Measurements from ENCODE around the gene HAT1.

Gene HAT1

DNA sequence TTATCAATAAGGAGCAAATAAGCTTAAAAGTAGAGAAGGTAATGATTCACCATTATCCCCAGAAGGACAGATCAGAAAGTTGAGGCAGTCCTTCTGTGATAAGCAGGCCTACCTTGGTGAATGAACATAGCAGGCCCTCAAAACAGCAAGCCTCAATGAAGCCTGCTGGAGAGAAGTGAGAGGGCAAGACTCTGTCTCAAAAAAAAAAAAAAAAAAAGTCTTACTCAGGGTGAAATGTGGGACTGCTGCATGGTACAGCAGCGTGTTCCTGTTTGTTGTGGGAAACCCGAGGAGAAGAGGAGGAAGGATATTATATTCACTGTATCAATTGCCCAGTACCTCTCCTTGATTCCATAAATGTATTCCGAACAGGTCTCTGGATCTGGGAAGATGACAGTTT is 8.7 kb upstream of the HAT1 start:
- no peak overlapping the region for H3K4me3 ChIP-seq (replicated peaks; ENCODE audit: low read depth, low read length)
- TF ChIP-seq, protein P1, sequence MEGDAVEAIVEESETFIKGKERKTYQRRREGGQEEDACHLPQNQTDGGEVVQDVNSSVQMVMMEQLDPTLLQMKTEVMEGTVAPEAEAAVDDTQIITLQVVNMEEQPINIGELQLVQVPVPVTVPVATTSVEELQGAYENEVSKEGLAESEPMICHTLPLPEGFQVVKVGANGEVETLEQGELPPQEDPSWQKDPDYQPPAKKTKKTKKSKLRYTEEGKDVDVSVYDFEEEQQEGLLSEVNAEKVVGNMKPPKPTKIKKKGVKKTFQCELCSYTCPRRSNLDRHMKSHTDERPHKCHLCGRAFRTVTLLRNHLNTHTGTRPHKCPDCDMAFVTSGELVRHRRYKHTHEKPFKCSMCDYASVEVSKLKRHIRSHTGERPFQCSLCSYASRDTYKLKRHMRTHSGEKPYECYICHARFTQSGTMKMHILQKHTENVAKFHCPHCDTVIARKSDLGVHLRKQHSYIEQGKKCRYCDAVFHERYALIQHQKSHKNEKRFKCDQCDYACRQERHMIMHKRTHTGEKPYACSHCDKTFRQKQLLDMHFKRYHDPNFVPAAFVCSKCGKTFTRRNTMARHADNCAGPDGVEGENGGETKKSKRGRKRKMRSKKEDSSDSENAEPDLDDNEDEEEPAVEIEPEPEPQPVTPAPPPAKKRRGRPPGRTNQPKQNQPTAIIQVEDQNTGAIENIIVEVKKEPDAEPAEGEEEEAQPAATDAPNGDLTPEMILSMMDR (IDR thresholded peaks at IDR 0.05; ENCODE audit: low read length, missing control alignments): no peak
- DNase-seq (ENCODE audit: low read depth): no peak

DNA sequence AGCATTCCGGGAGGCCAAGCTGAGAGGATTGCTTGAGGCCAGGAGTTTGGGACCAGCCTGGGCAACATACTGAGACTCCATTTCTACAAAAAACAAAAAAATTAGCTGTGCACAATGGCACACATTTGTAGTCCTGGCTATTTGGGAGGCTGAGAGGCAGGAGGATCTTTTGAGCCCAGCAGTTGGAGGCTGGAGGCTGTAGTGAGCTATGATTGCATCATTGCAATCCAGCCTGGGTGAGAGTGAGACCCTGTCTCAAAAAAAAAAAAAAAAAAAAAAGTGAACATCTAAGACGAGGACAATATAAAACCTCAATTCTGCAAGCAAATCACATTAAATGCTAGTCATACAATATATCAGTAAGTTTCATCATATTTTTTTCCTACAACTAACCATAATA is 2.8 kb upstream of the HAT1 start:
- TF ChIP-seq, protein P1 (IDR thresholded peaks at IDR 0.05; ENCODE audit: low read length, missing control alignments): no peak
- no peak for DNase-seq (ENCODE audit: low read depth)
- H3K4me3 ChIP-seq (replicated peaks; ENCODE audit: low read depth, low read length): no peak overlapping the region

DNA sequence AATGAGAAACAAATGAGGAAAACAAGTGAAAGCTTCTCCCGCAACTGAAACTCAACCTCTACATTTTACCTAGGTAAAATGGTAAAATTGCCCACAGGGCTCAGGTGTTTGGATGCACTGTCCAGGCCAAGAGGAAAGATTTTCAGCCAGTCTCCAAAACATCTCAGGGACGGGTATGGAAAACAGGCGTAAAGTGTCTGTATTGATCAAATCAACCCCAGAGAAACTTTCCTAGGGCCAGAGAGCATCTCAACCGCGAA is 361 bp upstream of the HAT1 start:
- DNase-seq (ENCODE audit: low read depth): no peak
- peak overlapping the region; percentile 96 for H3K4me3 ChIP-seq (replicated peaks; ENCODE audit: low read depth, low read length)
- TF ChIP-seq, protein P1 (IDR thresholded peaks at IDR 0.05; ENCODE audit: low read length, missing control alignments): no peak

DNA sequence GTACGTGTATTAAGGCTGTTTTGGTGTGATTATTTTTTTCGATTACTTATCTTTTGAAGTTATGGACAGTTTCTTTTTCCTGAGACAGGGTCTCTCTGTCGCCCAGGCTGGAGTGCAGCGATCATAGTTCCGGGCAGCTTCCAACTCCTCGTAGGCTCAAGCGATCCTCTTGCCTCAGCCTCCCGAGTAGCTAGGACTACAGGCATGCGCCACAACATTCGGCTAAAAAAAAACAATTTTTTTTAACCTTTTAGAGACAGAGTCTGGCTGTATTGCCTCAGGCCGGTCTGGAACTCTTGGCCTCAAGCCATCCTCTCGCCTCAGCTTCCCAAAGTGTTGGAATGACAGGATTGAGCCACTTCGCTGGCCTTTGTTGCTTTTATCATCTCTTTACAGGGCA is 945 bp downstream of the HAT1 start:
- TF ChIP-seq, protein P1 (IDR thresholded peaks at IDR 0.05; ENCODE audit: low read length, missing control alignments): no peak
- H3K4me3 ChIP-seq (replicated peaks; ENCODE audit: low read depth, low read length): peak overlapping the region; percentile 96
- peak; percentile 60 for DNase-seq (ENCODE audit: low read depth)

DNA sequence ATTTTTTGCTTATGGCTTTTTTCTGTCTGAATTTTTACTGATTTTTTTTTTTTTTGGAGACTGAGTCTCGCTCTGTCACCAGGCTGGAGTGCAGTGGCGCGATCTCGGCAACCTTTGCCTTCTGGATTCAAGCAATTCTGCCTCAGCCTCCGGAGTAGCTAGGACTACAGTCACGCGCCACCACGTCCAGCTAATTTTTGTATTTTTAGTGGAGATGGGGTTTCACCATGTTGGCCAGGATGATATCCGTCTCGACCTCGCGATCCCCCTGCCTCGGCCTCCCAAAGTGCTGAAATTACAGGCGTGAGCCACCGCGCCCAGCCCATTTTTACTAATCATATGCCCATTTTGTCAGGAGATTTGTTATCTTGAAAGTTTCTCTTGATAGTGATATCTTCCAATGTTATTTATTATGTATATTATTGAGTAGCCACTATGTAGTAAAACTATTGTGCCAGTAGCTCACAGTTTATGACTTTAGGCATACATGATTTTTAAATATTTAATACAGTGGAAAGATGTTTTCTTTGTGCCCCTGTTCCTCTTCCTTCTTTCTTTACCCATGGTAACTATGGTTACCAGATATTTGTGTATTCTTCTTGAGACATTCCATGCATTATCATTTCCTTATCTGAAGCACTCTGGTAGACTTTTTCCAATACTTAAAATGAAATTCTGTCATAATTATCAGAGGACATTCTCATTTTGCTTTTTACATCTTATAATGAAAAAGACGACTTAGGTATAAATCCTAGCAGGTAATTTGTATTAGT is 2.1 kb downstream of the HAT1 start:
- DNase-seq (ENCODE audit: low read depth): peak; percentile 11
- no peak overlapping the region for H3K4me3 ChIP-seq (replicated peaks; ENCODE audit: low read depth, low read length)
- TF ChIP-seq, protein P1 (IDR thresholded peaks at IDR 0.05; ENCODE audit: low read length, missing control alignments): no peak

DNA sequence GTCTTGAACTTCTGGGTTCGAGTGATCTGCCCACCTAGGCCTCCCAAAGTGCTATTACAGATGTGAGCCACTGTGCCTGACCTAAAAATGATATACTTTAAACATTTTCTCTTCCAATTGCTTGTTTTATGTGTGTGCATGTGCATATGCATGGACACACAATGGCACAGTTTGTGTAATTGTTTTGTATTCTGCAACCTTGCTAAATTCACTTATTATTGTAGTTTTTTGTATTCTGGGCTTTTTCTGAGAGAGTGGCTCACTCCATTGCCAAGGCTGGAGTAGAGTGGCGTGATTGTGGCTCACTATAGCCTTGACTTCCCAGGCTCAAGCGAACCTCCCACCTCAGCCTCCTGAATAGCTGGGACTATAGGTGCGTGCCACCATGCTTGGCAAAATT is 8.1 kb downstream of the HAT1 start:
- no peak overlapping the region for H3K4me3 ChIP-seq (replicated peaks; ENCODE audit: low read depth, low read length)
- no peak for DNase-seq (ENCODE audit: low read depth)
- TF ChIP-seq, protein P1 (IDR thresholded peaks at IDR 0.05; ENCODE audit: low read length, missing control alignments): no peak

DNA sequence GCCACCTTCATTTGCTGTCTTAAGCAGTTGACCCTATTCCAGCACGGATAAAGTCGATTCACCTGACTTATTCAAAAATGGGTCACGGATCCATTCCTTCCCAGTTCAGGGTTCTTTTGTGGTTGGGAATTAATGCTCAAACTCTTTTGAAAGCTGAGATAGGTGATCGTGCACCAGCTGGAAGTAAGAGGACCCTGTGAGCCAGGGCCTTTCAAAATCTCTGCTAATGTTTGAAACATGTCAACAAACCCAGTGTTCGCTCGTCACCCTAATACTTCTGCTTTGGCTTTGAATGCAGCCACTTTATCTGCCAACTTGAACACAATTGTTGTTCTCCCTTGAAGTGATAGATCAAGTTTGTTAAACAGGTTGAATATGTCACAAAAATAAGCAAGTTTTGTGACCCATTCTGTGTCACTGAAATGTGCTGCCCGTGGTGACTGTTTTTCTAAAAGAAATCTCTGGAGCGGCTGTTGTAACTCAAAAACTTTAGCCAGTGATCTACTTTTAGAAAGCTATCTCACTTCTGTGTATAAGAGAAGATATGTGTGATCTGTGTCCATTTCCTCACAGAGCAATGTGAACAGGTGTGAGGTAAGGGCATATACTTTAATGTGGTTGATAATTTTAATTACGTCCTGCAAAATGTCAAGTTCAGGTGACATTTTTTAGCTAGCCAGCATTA is 16.9 kb downstream of the HAT1 start:
- DNase-seq (ENCODE audit: low read depth): no peak
- TF ChIP-seq, protein P1 (IDR thresholded peaks at IDR 0.05; ENCODE audit: low read length, missing control alignments): no peak
- H3K4me3 ChIP-seq (replicated peaks; ENCODE audit: low read depth, low read length): no peak overlapping the region
